Neural progenitor cell (in vitro differentiated cells): ENCODE measurements around the gene DOCK3. TPM values are rescaled to one million over a fixed set of nuclear protein-coding genes. Genes with fewer than 3 reads are reported as not detected.
"Not testable (repeated sequence)": the region's sequence is repeated elsewhere in the genome, so short reads cannot be mapped to it uniquely, and the experiment has no call there.

Experiments used
- DNase-seq: peaks from one replicate; pipeline ENCODE4 v3.0.0-alpha.2; 2016; ENCODE audit warnings: low spot score
- H2AFZ ChIP-seq: fragments of 200-600 bp; sonication (generic); replicated peaks from 2 replicates; pipeline ENCODE4 v1.6.1; 2016; ENCODE audit warnings: antibody characterized with exemption
- H3F3A ChIP-seq: fragments of 200-600 bp; sonication (generic); 2 replicates; pipeline ENCODE4 v1.6.1; 2016; ENCODE audit warnings: antibody characterized with exemption, low read depth
- H3K27ac ChIP-seq: fragments of 200-600 bp; sonication (generic); 2 replicates; pipeline ENCODE4 v1.5.1; 2016; ENCODE audit warnings: mild to moderate bottlenecking
- H3K27me3 ChIP-seq: fragments of 200-600 bp; sonication (generic); 2 replicates; pipeline ENCODE4 v1.6.1; 2016; ENCODE audit warnings: mild to moderate bottlenecking, moderate library complexity
- H3K36me3 ChIP-seq: fragments of 200-600 bp; sonication (generic); 2 replicates; pipeline ENCODE4 v1.5.1; 2016
- H3K4me1 ChIP-seq: fragments of 200-600 bp; sonication (generic); 2 replicates; pipeline ENCODE4 v1.6.1; 2016; ENCODE audit warnings: mixed run types
- H3K4me2 ChIP-seq: fragments of 200-600 bp; sonication (generic); 2 replicates; pipeline ENCODE4 v1.6.1; 2016
- H3K4me3 ChIP-seq: fragments of 200-600 bp; sonication (generic); 2 replicates; pipeline ENCODE4 v1.5.1; 2016
- H3K79me2 ChIP-seq: fragments of 200-600 bp; sonication (generic); 2 replicates; pipeline ENCODE4 v1.6.1; 2016; ENCODE audit warnings: low read depth
- H3K9ac ChIP-seq: fragments of 200-600 bp; sonication (generic); 2 replicates; pipeline ENCODE4 v1.6.1; 2016
- H3K9me3 ChIP-seq: fragments of 200-600 bp; sonication (generic); 2 replicates; pipeline ENCODE4 v1.5.1; 2016; ENCODE audit warnings: low read depth
- H4K20me1 ChIP-seq: fragments of 200-600 bp; sonication (generic); 2 replicates; pipeline ENCODE4 v1.6.1; 2016; ENCODE audit warnings: low read depth
- H3K27ac Mint-ChIP-seq: 3 replicates; pipeline ENCODE4 v1.8.0; 2021; ENCODE audit warnings: mixed read lengths
- H3K27me3 Mint-ChIP-seq: 2 replicates; pipeline ENCODE4 v1.8.0; 2022; ENCODE audit warnings: low read depth, mild to moderate bottlenecking, inconsistent platforms, moderate library complexity, mixed read lengths; ENCODE audit not compliant: insufficient read depth
- H3K36me3 Mint-ChIP-seq: 3 replicates; pipeline ENCODE4 v1.8.0; 2021; ENCODE audit warnings: mixed read lengths
- H3K4me1 Mint-ChIP-seq: 3 replicates; pipeline ENCODE4 v1.8.0; 2021; ENCODE audit warnings: mixed read lengths
- H3K4me3 Mint-ChIP-seq: 3 replicates; pipeline ENCODE4 v1.8.0; 2021; ENCODE audit warnings: mild to moderate bottlenecking, moderate library complexity, mixed read lengths
- H3K9me3 Mint-ChIP-seq: 3 replicates; pipeline ENCODE4 v1.8.0; 2020; ENCODE audit warnings: mixed read lengths
- CTCF ChIP-seq: fragments of 200-600 bp; sonication (generic); IDR thresholded peaks from 2 replicates; pipeline ENCODE4 v1.5.1; 2017; ENCODE audit warnings: antibody characterized with exemption, mild to moderate bottlenecking
- EZH2 ChIP-seq: fragments of 200-600 bp; sonication (generic); IDR thresholded peaks from 2 replicates; pipeline ENCODE4 v1.6.1; 2017; ENCODE audit warnings: antibody characterized with exemption, mild to moderate bottlenecking, moderate library complexity
- EZH2phosphoT487 ChIP-seq: fragments of 200-600 bp; sonication (generic); IDR thresholded peaks from 2 replicates; pipeline ENCODE4 v1.6.1; 2017; ENCODE audit warnings: antibody characterized with exemption
- total RNA-seq: library from RNA; depleted of rRNA; stranded (reverse); fragments of >200 nt; gene quantifications from 2 replicates; pipeline ENCODE4 v1.2.3, GENCODE V29; 2015; ENCODE audit warnings: low replicate concordance

The DOCK3 gene
- total RNA-seq, 1 donor from 2014 or later = 10.7 TPM

DNA sequence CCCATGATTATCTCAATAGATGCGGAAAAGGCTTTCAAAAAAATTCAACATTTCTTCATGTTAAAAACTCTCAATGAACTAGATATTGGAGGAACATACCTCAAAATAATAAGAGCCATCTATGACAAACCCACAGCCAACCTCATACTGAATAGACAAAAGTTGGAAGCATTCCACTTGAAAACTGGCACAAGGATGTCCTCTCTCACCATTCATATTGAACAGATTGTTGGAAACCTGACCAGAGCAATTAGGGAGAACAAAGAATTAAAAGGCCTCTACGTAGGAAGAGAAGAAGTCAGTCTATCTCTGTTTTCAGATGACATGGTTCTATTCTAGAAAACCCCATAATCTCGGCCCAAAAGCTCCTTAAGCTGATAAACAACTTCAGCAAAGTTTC is 435.9 kb downstream of the DOCK3 start:
- H3K9me3 Mint-ChIP-seq = peaks cover 26% of the 10 kb centered on the region
- Histone ChIP-seq H3K9ac (no peak overlapping the region), H3K27ac (no peak overlapping the region), H2AFZ (no peak overlapping the region), H3K4me1 (no peaks in the 10 kb centered on the region), H3K4me2 (no peak overlapping the region), H3K79me2 (no peaks in the 10 kb centered on the region), H3K36me3 (no peaks in the 10 kb centered on the region), H3K27me3 (no peaks in the 10 kb centered on the region), H3K9me3 (no peaks in the 10 kb centered on the region), H3F3A (no peaks in the 10 kb centered on the region), H4K20me1 (no peaks in the 10 kb centered on the region), H3K4me3 (no peak overlapping the region)
- no peak overlapping the region for H3K4me3 Mint-ChIP-seq
- no peaks in the 10 kb centered on the region for H3K27me3 Mint-ChIP-seq
- no peak overlapping the region for H3K27ac Mint-ChIP-seq
- no peaks in the 10 kb centered on the region for H3K4me1 Mint-ChIP-seq
- peaks cover 14% of the 10 kb centered on the region for H3K36me3 Mint-ChIP-seq
- TF ChIP-seq CTCF (no peak), EZH2phosphoT487 (no peak), EZH2 (no peak)
- no peak for DNase-seq

DNA sequence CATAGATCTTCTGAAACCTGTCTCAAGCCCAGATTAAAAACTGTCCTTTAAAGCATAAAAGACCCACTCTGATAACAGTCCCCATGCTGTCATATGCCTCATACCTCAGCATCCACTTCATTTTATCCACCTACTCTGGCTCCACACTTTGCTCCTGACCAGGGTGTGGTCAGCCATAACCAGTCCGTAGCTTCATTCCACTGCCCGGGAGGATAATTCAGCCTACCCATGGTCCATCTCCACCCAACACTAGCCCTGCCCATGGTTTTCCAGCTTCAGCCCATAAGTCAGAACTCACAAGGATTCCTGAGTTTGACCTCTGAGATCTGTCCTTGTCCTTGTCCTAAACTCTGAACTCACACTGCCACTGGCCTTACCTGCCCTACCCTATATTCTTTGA is 448.2 kb downstream of the DOCK3 start:
- H3K27ac ChIP-seq = no peak overlapping the region
- Mint-ChIP-seq H3K27me3 (no peaks in the 10 kb centered on the region), H3K9me3 (peaks cover 18% of the 10 kb centered on the region)

DNA sequence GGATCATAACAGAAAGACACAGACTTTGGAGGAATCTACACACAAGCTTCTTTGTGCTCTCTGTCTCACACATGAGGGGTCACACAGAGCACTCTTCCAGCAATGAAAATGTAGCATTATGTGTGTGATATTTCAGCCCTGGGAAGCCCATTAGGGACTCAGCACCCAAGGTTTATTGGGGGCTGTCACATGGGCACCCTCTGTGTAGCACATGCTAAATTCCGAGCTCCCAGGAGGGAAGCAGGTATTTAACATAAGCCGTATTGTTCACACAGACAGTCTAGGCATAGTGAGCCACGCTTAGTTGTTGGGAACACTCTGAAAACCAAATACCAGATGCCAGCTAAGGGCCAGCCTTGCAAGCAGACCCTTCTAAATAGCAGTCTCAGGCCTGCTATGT is 448.8 kb downstream of the DOCK3 start:
- Histone ChIP-seq H3K9ac (no peak overlapping the region), H4K20me1 (no peaks in the 10 kb centered on the region), H3K4me3 (no peak overlapping the region), H3K27me3 (no peaks in the 10 kb centered on the region), H3K4me2 (no peak overlapping the region), H3K4me1 (no peaks in the 10 kb centered on the region), H3F3A (no peaks in the 10 kb centered on the region), H2AFZ (no peak overlapping the region), H3K27ac (no peak overlapping the region), H3K9me3 (no peaks in the 10 kb centered on the region), H3K79me2 (no peaks in the 10 kb centered on the region), H3K36me3 (no peaks in the 10 kb centered on the region)
- H3K36me3 Mint-ChIP-seq = peaks cover 3% of the 10 kb centered on the region
- H3K27me3 Mint-ChIP-seq = no peaks in the 10 kb centered on the region
- H3K4me1 Mint-ChIP-seq = no peaks in the 10 kb centered on the region
- H3K9me3 Mint-ChIP-seq = peaks cover 12% of the 10 kb centered on the region
- H3K27ac Mint-ChIP-seq = no peak overlapping the region
- TF ChIP-seq CTCF (no peak), EZH2phosphoT487 (no peak), EZH2 (no peak)
- H3K4me3 Mint-ChIP-seq = no peak overlapping the region
- no peak for DNase-seq

More for the DNA sequence above, 448.2 kb downstream of the DOCK3 start:
- Histone ChIP-seq H3K27me3 (no peaks in the 10 kb centered on the region), H2AFZ (no peak overlapping the region), H3K9ac (no peak overlapping the region), H3K36me3 (no peaks in the 10 kb centered on the region), H3K9me3 (no peaks in the 10 kb centered on the region), H3K79me2 (no peaks in the 10 kb centered on the region), H4K20me1 (no peaks in the 10 kb centered on the region), H3F3A (no peaks in the 10 kb centered on the region), H3K4me1 (no peaks in the 10 kb centered on the region), H3K4me2 (no peak overlapping the region), H3K4me3 (no peak overlapping the region)
- peaks cover 3% of the 10 kb centered on the region for H3K36me3 Mint-ChIP-seq
- TF ChIP-seq EZH2 (no peak), EZH2phosphoT487 (no peak), CTCF (no peak)
- no peak overlapping the region for H3K4me3 Mint-ChIP-seq
- DNase-seq = no peak
- no peak overlapping the region for H3K27ac Mint-ChIP-seq
- H3K4me1 Mint-ChIP-seq = no peaks in the 10 kb centered on the region

DNA sequence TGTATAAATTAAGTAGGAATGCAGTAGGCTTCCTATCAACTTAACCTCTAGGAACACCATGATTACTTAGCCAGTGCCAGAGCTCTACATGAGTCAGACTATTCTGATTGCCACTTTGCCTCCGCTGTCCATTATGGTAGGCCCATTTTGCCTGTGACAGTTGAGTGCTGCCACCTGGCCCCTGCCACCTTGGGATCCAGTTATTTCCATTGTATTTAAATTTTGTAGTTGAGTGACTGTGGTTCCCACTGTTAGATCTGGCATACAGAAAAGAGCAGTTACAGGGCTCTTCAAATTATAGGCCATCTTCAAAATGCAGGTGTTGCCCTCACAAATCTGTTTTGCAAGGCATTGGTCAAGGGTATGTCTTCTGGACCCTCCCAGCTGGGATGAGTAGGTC is 456.9 kb downstream of the DOCK3 start:
- not testable (repeated sequence) for H3K36me3 Mint-ChIP-seq, H3K4me3 Mint-ChIP-seq

More for the DNA sequence above, 456.9 kb downstream of the DOCK3 start:
- H3K4me1 ChIP-seq, H3K4me3 ChIP-seq, H3K27me3 Mint-ChIP-seq, H3F3A ChIP-seq, H3K4me1 Mint-ChIP-seq, H3K79me2 ChIP-seq, H3K9me3 ChIP-seq, H3K4me2 ChIP-seq, DNase-seq, H3K27me3 ChIP-seq, H3K36me3 ChIP-seq, H2AFZ ChIP-seq, H3K27ac Mint-ChIP-seq, H3K9ac ChIP-seq, H3K27ac ChIP-seq, H4K20me1 ChIP-seq: not testable (repeated sequence)
- peaks cover 27% of the 10 kb centered on the region for H3K9me3 Mint-ChIP-seq
